DOHH2 (cell line): Measurements from ENCODE around the gene GALE.

Source experiments
- EZH2phosphoT487 ChIP-seq: fragments of 200-600 bp; sonication (generic); IDR thresholded peaks from 2 replicates; pipeline ENCODE4 v1.6.1; 2017; ENCODE audit warnings: borderline replicate concordance, mild to moderate bottlenecking, antibody characterized with exemption, low read length, moderate library complexity, mixed read lengths
- TF ChIP-seq, protein P1 (sequence below): fragments of 200-600 bp; sonication (generic); IDR thresholded peaks from one replicate; pipeline ENCODE4 v1.5.1; 2014; ENCODE audit warnings: antibody characterized with exemption, mild to moderate bottlenecking, low read depth, low read length; ENCODE audit not compliant: poor library complexity, severe bottlenecking

DNA sequence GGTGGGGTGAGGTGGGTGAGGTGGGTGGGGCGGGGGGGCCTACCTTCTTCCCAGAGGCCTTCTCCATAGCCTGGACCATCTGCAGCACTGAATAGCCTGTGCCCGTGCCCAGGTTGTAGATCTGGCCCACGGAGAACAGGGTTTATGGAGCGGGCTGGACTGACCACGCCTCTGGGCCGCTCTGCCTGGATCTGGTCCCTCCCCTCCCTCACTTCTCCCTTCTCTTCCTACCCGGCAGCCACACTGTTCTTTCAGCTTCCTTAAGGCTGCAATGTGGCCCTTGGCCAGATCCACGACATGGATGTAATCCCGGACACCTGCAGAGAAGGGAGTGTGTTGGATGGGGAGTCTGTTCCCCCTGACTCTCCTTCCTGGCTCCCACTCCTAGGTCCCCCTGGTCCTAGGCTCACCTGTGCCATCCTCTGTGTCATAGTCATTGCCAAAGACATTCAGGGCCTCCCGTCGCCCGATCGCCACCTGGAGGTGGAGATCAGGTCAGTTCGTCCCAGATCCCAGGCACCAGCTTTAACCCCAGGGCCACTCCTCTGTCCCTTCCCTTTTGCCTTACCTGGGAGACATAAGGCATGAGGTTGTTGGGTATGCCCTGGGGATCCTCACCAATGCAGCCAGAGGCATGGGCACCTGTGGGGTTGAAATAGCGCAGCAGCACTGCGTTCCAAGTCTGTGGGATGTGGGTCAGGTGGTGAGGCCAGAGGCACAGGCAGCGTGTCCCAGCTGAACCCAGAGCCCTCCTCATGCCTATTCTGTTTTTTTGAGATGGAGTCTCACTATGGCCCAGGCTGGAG is 3.9 kb downstream of the GALE start:
- TF ChIP-seq, protein P1, sequence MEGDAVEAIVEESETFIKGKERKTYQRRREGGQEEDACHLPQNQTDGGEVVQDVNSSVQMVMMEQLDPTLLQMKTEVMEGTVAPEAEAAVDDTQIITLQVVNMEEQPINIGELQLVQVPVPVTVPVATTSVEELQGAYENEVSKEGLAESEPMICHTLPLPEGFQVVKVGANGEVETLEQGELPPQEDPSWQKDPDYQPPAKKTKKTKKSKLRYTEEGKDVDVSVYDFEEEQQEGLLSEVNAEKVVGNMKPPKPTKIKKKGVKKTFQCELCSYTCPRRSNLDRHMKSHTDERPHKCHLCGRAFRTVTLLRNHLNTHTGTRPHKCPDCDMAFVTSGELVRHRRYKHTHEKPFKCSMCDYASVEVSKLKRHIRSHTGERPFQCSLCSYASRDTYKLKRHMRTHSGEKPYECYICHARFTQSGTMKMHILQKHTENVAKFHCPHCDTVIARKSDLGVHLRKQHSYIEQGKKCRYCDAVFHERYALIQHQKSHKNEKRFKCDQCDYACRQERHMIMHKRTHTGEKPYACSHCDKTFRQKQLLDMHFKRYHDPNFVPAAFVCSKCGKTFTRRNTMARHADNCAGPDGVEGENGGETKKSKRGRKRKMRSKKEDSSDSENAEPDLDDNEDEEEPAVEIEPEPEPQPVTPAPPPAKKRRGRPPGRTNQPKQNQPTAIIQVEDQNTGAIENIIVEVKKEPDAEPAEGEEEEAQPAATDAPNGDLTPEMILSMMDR = no peak
- TF ChIP-seq EZH2phosphoT487 = no peak
